Measurements from ENCODE around the gene MICAL2. TPM values are rescaled to one million over a fixed set of nuclear protein-coding genes. Genes with fewer than 3 reads are reported as not detected.

MICAL2 gene
- total and polyA plus RNA-seq, 10 of the 15 experiments (the other 5 are each of a cell fraction or from before 2014, with no cell fraction given) = 0.90 to 5.6 (median 2.4) TPM

- TF ChIP-seq NKRF (conservative IDR thresholded peaks at IDR 0.05) = no peak
- TF ChIP-seq STAT1 (conservative IDR thresholded peaks at IDR 0.05) = no peak
- TF ChIP-seq HDAC6 (IDR thresholded peaks at IDR 0.05; ENCODE audit: unreplicated experiment) = no peak
- TF ChIP-seq ZZZ3 (IDR thresholded peaks at IDR 0.05; ENCODE audit: control insufficient read depth, insufficient read length, low read depth) = no peak
- TF ChIP-seq RB1 (IDR thresholded peaks at IDR 0.05; ENCODE audit: borderline replicate concordance) = no peak
- no peak for TF ChIP-seq SMC3 (IDR thresholded peaks at IDR 0.05; ENCODE audit: borderline replicate concordance, low read length)
These were observed 94.1 kb downstream of the MICAL2 start (continued) for GRCh38 chr11:12204506-12204905.

- Histone ChIP-seq H3K4me2 (ENCODE audit: control insufficient read depth, insufficient read depth) (no peak overlapping the region), H2AFZ (ENCODE audit: control insufficient read depth, low read depth, low read length) (no peak overlapping the region), H4K20me1 (ENCODE audit: control insufficient read depth, insufficient read depth) (no peaks in the 10 kb centered on the region), H3K79me2 (ENCODE audit: control insufficient read depth, insufficient read depth, low read length) (no peaks in the 10 kb centered on the region), H3K27ac (ENCODE audit: control insufficient read depth, insufficient read depth) (no peak overlapping the region), H3K9ac (ENCODE audit: control insufficient read depth, insufficient read depth, low read length) (no peak overlapping the region), H3K4me3 (no peak overlapping the region), H3K36me3 (ENCODE audit: control insufficient read depth in 2 of 2, insufficient read depth in 2 of 2, low read length in 1 of 2) (no peaks in the 10 kb centered on the region), H3K9me3 (replicated peaks; ENCODE audit: control insufficient read depth, insufficient read depth, low read length) (no peaks in the 10 kb centered on the region), H3K4me1 (ENCODE audit: control insufficient read depth, insufficient read depth, low read length) (no peaks in the 10 kb centered on the region; the same call in 1 of the 2 replicates), H3K27me3 (replicated peaks in 1 of 2; ENCODE audit: control insufficient read depth in 2 of 2, insufficient read depth in 2 of 2, low read length in 1 of 2) (no peaks in the 10 kb centered on the region)
- ChIA-PET POLR2A (no interaction called here), SMC1A (ENCODE audit: uncharacterized antibody, unreplicated experiment) (interaction anchor here (0.6 kb wide), 1 partner anchor 11 kb away, joined by 3 read pairs; no protein-coding TSS in a partner anchor), CTCF (interaction anchor here (1.2 to 1.3 kb wide), 2 partner anchors 29 to 31 kb away, joined by 3 to 5 read pairs; no protein-coding TSS in a partner anchor), RAD21 (ENCODE audit: unreplicated experiment) (no interaction called here)
- DNase-seq (ENCODE audit: low read depth, low spot score) (no peak), FAIRE-seq (no peak), ATAC-seq (no peak)
- in situ Hi-C loops (cut with MboI) (no loop called here), intact Hi-C loops (cut with micrococcal nuclease; ENCODE audit: unreplicated experiment) (no loop called here)
- TF ChIP-seq MTA3 (IDR thresholded peaks at IDR 0.05; ENCODE audit: borderline replicate concordance, low read length) (no peak), NKRF (conservative IDR thresholded peaks at IDR 0.05) (no peak), E2F8 (IDR thresholded peaks at IDR 0.05; ENCODE audit: low read depth, partially characterized antibody) (no peak)
- BruUV-seq (replicated peaks) = no TSS peak
These were observed 94.9 kb downstream of the MICAL2 start for GRCh38 chr11:12205330-12205729.
